ENCODE measurements around the gene FHL5.

GRCh38 chr6:96570053-96570452 is 7.1 kb downstream of the FHL5 start:
- TF ChIP-seq CTCF (IDR thresholded peaks at IDR 0.05) (no peak), POLR2A (IDR thresholded peaks at IDR 0.05) (no peak), POLR2AphosphoS5 (IDR thresholded peaks at IDR 0.05) (no peak)

Measured in sigmoid colon (tissue), 4 donors.